IMR-90 (cell line): ENCODE measurements around the gene MRPS16. TPM values are rescaled to one million over a fixed set of nuclear protein-coding genes. Genes with fewer than 3 reads are reported as not detected.

Source experiments
- ATAC-seq: fragments of 200-7000 bp; cut with Tn5 transposase; 2 replicates; pipeline ENCODE4 v1.9.1; 2020; ENCODE audit warnings: low read depth, mild to moderate bottlenecking, moderate library complexity
- BruUV-seq: library from RNA; stranded (reverse); fragments of 400-500 nt; replicated peaks from 2 replicates; lab custom pipeline; 2021; lab: Mats Ljungman, UMichigan
- CTCF ChIA-PET: fragments of 300-600 bp; formaldehyde crosslinking; extraction: SDS; loops from one replicate; lab custom pipeline; 2021; ENCODE audit warnings: antibody characterized with exemption; lab: Yijun Ruan, JAX
- POLR2A ChIA-PET: fragments of 300-600 bp; sonication (Branson Sonifier 250); formaldehyde crosslinking; loops from one replicate; lab custom pipeline; 2022; ENCODE audit warnings: antibody characterized with exemption; ENCODE audit not compliant: unreplicated experiment; lab: Charles Lee
- DNase-seq: peaks from one replicate; pipeline ENCODE4 v3.0.0; 2013
- H2AFZ ChIP-seq: replicated peaks from 2 replicates; pipeline ENCODE3; 2013; ENCODE audit warnings: low read length, mild to moderate bottlenecking; ENCODE audit not compliant: poor library complexity
- H2AK5ac ChIP-seq: 2 replicates; pipeline ENCODE4 v1.6.1; 2013; ENCODE audit warnings: low read depth, low read length, inconsistent platforms
- H2AK9ac ChIP-seq: replicated peaks from 2 replicates; pipeline ENCODE3; 2013; ENCODE audit warnings: mild to moderate bottlenecking, low read depth, low read length, moderate library complexity; ENCODE audit not compliant: poor library complexity
- H2BK120ac ChIP-seq: 2 replicates; pipeline ENCODE4 v1.6.1; 2013; ENCODE audit warnings: low read depth, low read length, inconsistent platforms
- H2BK15ac ChIP-seq: 3 replicates; pipeline ENCODE4 v1.6.1; 2013; ENCODE audit warnings: low read depth, low read length, inconsistent platforms
- H2BK20ac ChIP-seq: 2 replicates; pipeline ENCODE4 v1.6.1; 2013; ENCODE audit warnings: low read depth, mild to moderate bottlenecking, inconsistent platforms, low read length, moderate library complexity
- H2BK5ac ChIP-seq: 2 replicates; pipeline ENCODE4 v1.6.1; 2013; ENCODE audit warnings: mild to moderate bottlenecking, low read depth, low read length, inconsistent platforms; ENCODE audit not compliant: poor library complexity, severe bottlenecking
- H3K14ac ChIP-seq: replicated peaks from 2 replicates; pipeline ENCODE4 v1.6.1; 2013; ENCODE audit warnings: low read depth, low read length, inconsistent platforms
- H3K18ac ChIP-seq: 2 replicates; pipeline ENCODE4 v1.6.1; 2013; ENCODE audit warnings: low read depth, low read length, control low read depth
- H3K23ac ChIP-seq: 2 replicates; pipeline ENCODE4 v1.6.1; 2013; ENCODE audit warnings: low read depth, low read length, inconsistent platforms
- H3K27ac ChIP-seq: 2 replicates; pipeline ENCODE4 v1.5.1; 2013; ENCODE audit warnings: mild to moderate bottlenecking, control low read depth, low read length; ENCODE audit not compliant: insufficient read depth
- H3K27me3 ChIP-seq: 2 replicates; pipeline ENCODE4 v1.6.1; 2013; ENCODE audit warnings: low read length; ENCODE audit not compliant: control insufficient read depth, insufficient read depth
- H3K36me3 ChIP-seq: 2 replicates; pipeline ENCODE4 v1.6.1; 2013; ENCODE audit warnings: low read length, mixed read lengths; ENCODE audit not compliant: control insufficient read depth, insufficient read depth
- H3K4ac ChIP-seq: 2 replicates; pipeline ENCODE4 v1.6.1; 2013; ENCODE audit warnings: low read depth, low read length, inconsistent platforms
- H3K4me1 ChIP-seq: 2 replicates; pipeline ENCODE4 v1.6.1; 2013; ENCODE audit warnings: low read length, mixed read lengths; ENCODE audit not compliant: control insufficient read depth, insufficient read depth
- H3K4me2 ChIP-seq: 2 replicates; pipeline ENCODE4 v1.6.1; 2013; ENCODE audit warnings: low read depth, mild to moderate bottlenecking, control low read depth, low read length, moderate library complexity
- H3K4me3 ChIP-seq: 2 replicates; pipeline ENCODE4 v1.5.1; 2013; ENCODE audit warnings: low read depth, mild to moderate bottlenecking, control low read depth, low read length, moderate library complexity; ENCODE audit not compliant: insufficient read depth
- H3K56ac ChIP-seq: 2 replicates; pipeline ENCODE4 v1.6.1; 2013; ENCODE audit warnings: low read length, inconsistent platforms; ENCODE audit not compliant: insufficient read depth; ENCODE audit errors: extremely low read depth
- H3K79me1 ChIP-seq, 2 experiments: 2 replicates each; pipeline ENCODE4 v1.6.1; 2013; ENCODE audit warnings: low read length in 2 of 2, inconsistent platforms in 1 of 2, low read depth in 1 of 2
- H3K9ac ChIP-seq: 2 replicates; pipeline ENCODE4 v1.6.1; 2013; ENCODE audit warnings: low read depth, low read length, control low read depth
- H3K9me1 ChIP-seq: 2 replicates; pipeline ENCODE4 v1.6.1; 2013; ENCODE audit warnings: low read length, inconsistent platforms; ENCODE audit not compliant: insufficient read depth
- H3K9me3 ChIP-seq: 2 replicates; pipeline ENCODE4 v1.6.1; 2013; ENCODE audit warnings: low read length; ENCODE audit not compliant: control insufficient read depth, insufficient read depth
- H4K20me1 ChIP-seq: 2 replicates; pipeline ENCODE4 v1.6.1; 2013; ENCODE audit warnings: low read length, inconsistent platforms; ENCODE audit not compliant: insufficient read depth
- H4K5ac ChIP-seq: 2 replicates; pipeline ENCODE4 v1.6.1; 2013; ENCODE audit warnings: mild to moderate bottlenecking, low read depth, low read length, control low read depth
- H4K8ac ChIP-seq, 2 experiments: 2 replicates each; pipeline ENCODE4 v1.6.1; 2013; ENCODE audit warnings: low read depth in 2 of 2, low read length in 2 of 2, control low read depth in 1 of 2, inconsistent platforms in 1 of 2
- H4K91ac ChIP-seq: 2 replicates; pipeline ENCODE4 v1.6.1; 2013; ENCODE audit warnings: low read depth, low read length, inconsistent platforms; ENCODE audit not compliant: insufficient read depth
- BHLHE40 ChIP-seq: fragments of 150-350 bp; IDR thresholded peaks from 2 replicates; pipeline ENCODE4 v1.6.1; 2016; ENCODE audit warnings: mild to moderate bottlenecking, low read depth, low read length
- CEBPB ChIP-seq: IDR thresholded peaks from 2 replicates; pipeline ENCODE4 v1.6.1; 2012; ENCODE audit warnings: low read depth, low read length, improper control_type of control experiment
- ELK1 ChIP-seq: fragments of 150-350 bp; IDR thresholded peaks from 2 replicates; pipeline ENCODE4 v1.6.1; 2016; ENCODE audit warnings: low read depth, mild to moderate bottlenecking, low read length, moderate library complexity, borderline replicate concordance
- MAZ ChIP-seq: IDR thresholded peaks from 2 replicates; pipeline ENCODE4 v1.6.1; 2012; ENCODE audit warnings: low read depth, mild to moderate bottlenecking, low read length, improper control_type of control experiment, moderate library complexity, borderline replicate concordance
- MXI1 ChIP-seq: IDR thresholded peaks from 2 replicates; pipeline ENCODE4 v1.6.1; 2012; ENCODE audit warnings: low read depth, mild to moderate bottlenecking, low read length, moderate library complexity, borderline replicate concordance
- SMC3 ChIP-seq: fragments of 150-350 bp; IDR thresholded peaks from 2 replicates; pipeline ENCODE4 v1.6.1; 2016; ENCODE audit warnings: low read depth, mild to moderate bottlenecking, antibody characterized with exemption, low read length, moderate library complexity
- WGBS, 2 experiments: methylation state at CpG; one replicate each; pipeline versions ENCODE4 v1.1.5 to v1.1.7; 2013; ENCODE audit warnings: missing lambda C conversion rate in 2 of 2; ENCODE audit not compliant: insufficient read length in 1 of 2; ENCODE audit errors: extremely low coverage in 2 of 2; 5-methylcytosine and 5-hydroxymethylcytosine counted together
- dilution Hi-C: fragments of 300-500 bp; cut with HindIII; formaldehyde crosslinking; loops from one replicate; pipeline ENCODE4 v1.14.3; 2018; ENCODE audit warnings: low sequenced_read_pairs; ENCODE audit not compliant: unreplicated experiment
- in situ Hi-C: fragments of 300-500 bp; cut with MboI; formaldehyde crosslinking; loops from 3 replicates; pipeline ENCODE4 v1.14.3; 2019; ENCODE audit warnings: low sequenced_read_pairs, inconsistent platforms, mixed read lengths
- intact Hi-C: fragments of 100-400 bp; cut with micrococcal nuclease; formaldehyde crosslinking; loops from 2 replicates; pipeline ENCODE4 v1.10.0; 2022
- polyA plus RNA-seq, 3 experiments: library from polyadenylated mRNA; depleted of rRNA; stranded (reverse); fragments of >200 nt; gene quantifications; 2 replicates each; pipeline ENCODE4 v1.2.3, GENCODE V29; 2012; ENCODE audit warnings: low replicate concordance in 1 of 3
- total RNA-seq: library from RNA; depleted of rRNA; stranded (reverse); fragments of >200 nt; gene quantifications from 2 replicates; pipeline ENCODE4 v1.2.3, GENCODE V29; 2012

MRPS16 gene
- total and polyA plus RNA-seq, 2 of the 4 experiments (the other 2 are of a cell fraction), result 45.3 to 62.4 TPM

- no peak overlapping the region for H2AK9ac ChIP-seq
- no peaks in the 10 kb centered on the region for H3K9me1 ChIP-seq
- H3K4me3 ChIP-seq, result no peak overlapping the region
- dilution Hi-C loops (no loop called here), intact Hi-C loops (no loop called here), in situ Hi-C loops (no loop called here)
- no peaks in the 10 kb centered on the region; a peak in 2 of 4 replicates for H3K79me1 ChIP-seq
- H3K9me3 ChIP-seq, result no peaks in the 10 kb centered on the region
- H2AFZ ChIP-seq, result no peak overlapping the region
- H4K8ac ChIP-seq, result no peak overlapping the region
- peaks cover 2% of the 10 kb centered on the region; the same call in 1 of the 2 replicates for H3K4me1 ChIP-seq
- H4K91ac ChIP-seq, result no peak overlapping the region
- ChIA-PET POLR2A (no interaction called here), CTCF (interaction anchor here (0.7 kb wide), 1 partner anchor 18 kb away, joined by 3 read pairs; the partner anchor contains the start of gene DNAJC9)
- H3K9ac ChIP-seq, result no peak overlapping the region
- H3K27me3 ChIP-seq, result no peaks in the 10 kb centered on the region
- peaks cover 4% of the 10 kb centered on the region for H3K36me3 ChIP-seq
- DNase-seq (no peak), ATAC-seq (no peak)
- H3K18ac ChIP-seq, result no peak overlapping the region
- 73% methylated on average over 3 of the region's 6 CpGs; no CpG with 5 or more reads in 1 of the 2 experiments for WGBS, 2 experiments
- BruUV-seq, result no TSS peak
- H2AK5ac ChIP-seq, result no peak overlapping the region
- no peak overlapping the region for H2BK20ac ChIP-seq
- H3K27ac ChIP-seq, result no peak overlapping the region
- H3K4me2 ChIP-seq, result no peak overlapping the region
- no peak overlapping the region for H3K56ac ChIP-seq
- no peak for TF ChIP-seq BHLHE40
- TF ChIP-seq MAZ, result no peak
- TF ChIP-seq ELK1, result no peak
- no peak for TF ChIP-seq MXI1
- TF ChIP-seq SMC3, result no peak
- TF ChIP-seq CEBPB, result no peak
- no peaks in the 10 kb centered on the region for H4K20me1 ChIP-seq
- no peak overlapping the region for H4K5ac ChIP-seq
- H3K14ac ChIP-seq, result no peak overlapping the region
- H2BK15ac ChIP-seq, result no peak overlapping the region
- no peak overlapping the region for H3K4ac ChIP-seq
- H2BK5ac ChIP-seq, result no peak overlapping the region
- H3K23ac ChIP-seq, result no peak overlapping the region
- no peak overlapping the region for H2BK120ac ChIP-seq
Observed at GRCh38 chr10:73229567-73229966, 22.9 kb downstream of the MRPS16 start.
